Measurements from ENCODE around the gene ETV3. TPM values are rescaled to one million over a fixed set of nuclear protein-coding genes. Genes with fewer than 3 reads are reported as not detected.

The ETV3 gene
- total RNA-seq, 1 experiment from 2014 or later = 36.3 TPM

DNA sequence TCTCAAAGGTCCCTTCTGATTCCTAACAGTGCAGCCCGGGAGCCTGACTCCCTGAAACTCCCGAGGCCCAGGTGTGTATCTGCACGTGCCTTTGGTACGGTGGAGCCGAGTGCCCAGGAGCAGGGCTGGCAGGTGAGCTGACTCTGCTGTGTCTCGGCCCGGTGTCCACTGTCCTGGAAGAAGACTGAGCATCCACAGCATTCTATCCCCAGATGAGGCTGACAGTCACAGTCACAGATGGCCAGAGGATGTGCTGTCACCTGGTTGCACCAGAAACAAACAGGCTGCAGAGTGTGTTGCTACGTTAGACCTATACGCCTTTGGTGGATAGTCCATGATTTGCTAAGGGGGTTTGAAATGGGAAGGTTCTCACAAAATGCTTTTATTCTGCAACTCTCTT is 48.4 kb downstream of the ETV3 start:
- no peaks in the 10 kb centered on the region for H3K27me3 ChIP-seq (ENCODE audit: insufficient read depth, low read length)
- Mint-ChIP-seq H3K9me3 (no peaks in the 10 kb centered on the region), H3K4me1 (peaks cover 24 to 31% of the 10 kb centered on the region in 2 experiments), H3K4me3 (no peak overlapping the region), H3K27ac (peak overlapping the region in 1 of 3 experiments; percentile 65; a peak in 2 of 7 replicates), H3K36me3 (ENCODE audit: insufficient read depth in 1 of 3, low read depth in 3 of 3) (no peaks in the 10 kb centered on the region; a peak in 1 of 7 replicates), H3K27me3 (ENCODE audit: low read depth) (no peaks in the 10 kb centered on the region)
- no peak overlapping the region for H3K9ac ChIP-seq (ENCODE audit: extremely low read depth, insufficient read length, low read length)
- H3T11ph ChIP-seq (ENCODE audit: low read length) = no peak overlapping the region
- no peak overlapping the region for H2AK5ac ChIP-seq (ENCODE audit: insufficient read length, low read length)
- H3K4me1 ChIP-seq (ENCODE audit: insufficient read depth, low read length) = peaks cover 2% of the 10 kb centered on the region; the same call in 1 of the 2 replicates
- no peak overlapping the region for H4K8ac ChIP-seq (replicated peaks; ENCODE audit: insufficient read length, low read depth, low read length)
- no peaks in the 10 kb centered on the region for H3K23me2 ChIP-seq (ENCODE audit: insufficient read length, low read depth, low read length, poor library complexity, severe bottlenecking)
- DNase-seq = no peak
- no peaks in the 10 kb centered on the region for H4K20me1 ChIP-seq (ENCODE audit: control insufficient read depth, insufficient read depth, insufficient read length)
- no peaks in the 10 kb centered on the region for H3K79me2 ChIP-seq (ENCODE audit: insufficient read depth, low read length)
- H2BK12ac ChIP-seq (ENCODE audit: insufficient read length, low read depth, low read length) = no peak overlapping the region
- H4K5ac ChIP-seq (ENCODE audit: insufficient read length, low read depth, low read length) = no peak overlapping the region
- no peak overlapping the region for H2BK120ac ChIP-seq (ENCODE audit: low read depth, low read length, poor library complexity, severe bottlenecking)
- H3K4ac ChIP-seq (ENCODE audit: low read depth, low read length) = no peak overlapping the region
- H3K4me2 ChIP-seq (ENCODE audit: insufficient read depth, insufficient read length, low read length) = no peak overlapping the region
- no peak overlapping the region for H3K14ac ChIP-seq (ENCODE audit: insufficient read depth, low read length)
- no peak overlapping the region for H3K27ac ChIP-seq (ENCODE audit: insufficient read length, low read depth, low read length)
- no peak overlapping the region for H2BK5ac ChIP-seq (ENCODE audit: insufficient read length, low read length)
- WGBS (ENCODE audit: extremely low coverage, insufficient read length, low lambda C conversion rate) = no CpG with 5 or more reads among the region's 9 CpGs
- H2BK15ac ChIP-seq (ENCODE audit: low read depth, low read length) = no peak overlapping the region
- H3K9me3 ChIP-seq (ENCODE audit: control insufficient read depth, low read depth, low read length) = no peaks in the 10 kb centered on the region
- TF ChIP-seq, protein P1, sequence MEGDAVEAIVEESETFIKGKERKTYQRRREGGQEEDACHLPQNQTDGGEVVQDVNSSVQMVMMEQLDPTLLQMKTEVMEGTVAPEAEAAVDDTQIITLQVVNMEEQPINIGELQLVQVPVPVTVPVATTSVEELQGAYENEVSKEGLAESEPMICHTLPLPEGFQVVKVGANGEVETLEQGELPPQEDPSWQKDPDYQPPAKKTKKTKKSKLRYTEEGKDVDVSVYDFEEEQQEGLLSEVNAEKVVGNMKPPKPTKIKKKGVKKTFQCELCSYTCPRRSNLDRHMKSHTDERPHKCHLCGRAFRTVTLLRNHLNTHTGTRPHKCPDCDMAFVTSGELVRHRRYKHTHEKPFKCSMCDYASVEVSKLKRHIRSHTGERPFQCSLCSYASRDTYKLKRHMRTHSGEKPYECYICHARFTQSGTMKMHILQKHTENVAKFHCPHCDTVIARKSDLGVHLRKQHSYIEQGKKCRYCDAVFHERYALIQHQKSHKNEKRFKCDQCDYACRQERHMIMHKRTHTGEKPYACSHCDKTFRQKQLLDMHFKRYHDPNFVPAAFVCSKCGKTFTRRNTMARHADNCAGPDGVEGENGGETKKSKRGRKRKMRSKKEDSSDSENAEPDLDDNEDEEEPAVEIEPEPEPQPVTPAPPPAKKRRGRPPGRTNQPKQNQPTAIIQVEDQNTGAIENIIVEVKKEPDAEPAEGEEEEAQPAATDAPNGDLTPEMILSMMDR (conservative IDR thresholded peaks at IDR 0.05) = no peak
- H4K91ac ChIP-seq (ENCODE audit: insufficient read length, low read depth, low read length) = no peak overlapping the region
- H3K23ac ChIP-seq (ENCODE audit: insufficient read length, low read depth, low read length) = no peak overlapping the region
- no peak overlapping the region for H2BK20ac ChIP-seq (ENCODE audit: low read depth, low read length, poor library complexity, severe bottlenecking)
- H3K56ac ChIP-seq (ENCODE audit: insufficient read length, low read depth, low read length) = no peak overlapping the region
- H3K18ac ChIP-seq (ENCODE audit: insufficient read length, low read depth, low read length) = no peak overlapping the region
- no peak overlapping the region for H2AFZ ChIP-seq (ENCODE audit: low read length)
- no peaks in the 10 kb centered on the region for H3K79me1 ChIP-seq (ENCODE audit: insufficient read depth, low read depth, low read length, poor library complexity, severe bottlenecking)
